Activated T-helper 1 cell treated with Interleukin-2 at 50 U/mL for 16 hours (primary cell): Measurements from ENCODE around the gene RDM1.

Source experiments
- DNase-seq: peaks from one replicate; pipeline ENCODE4 v3.0.0-alpha.2; 2020; ENCODE audit warnings: low read depth

Gene RDM1

GRCh38 chr17:35870906-35871819, 59.4 kb downstream of the RDM1 start:
- DNase-seq: no peak

- DNase-seq: no peak
These were observed 61.8 kb downstream of the RDM1 start, which contains the start of gene HEATR9 for GRCh38 chr17:35868737-35869136. TSS of gene HEATR9 (minus strand) at chr17:35868891. CDS start at chr17:35868742, 149 bp downstream.
